Esophagus muscularis mucosa (tissue), 3 donors: ENCODE measurements around the gene BTBD16.

ENCODE experiments used
- POLR2A ChIP-seq: fragments of 450-650 bp; IDR thresholded peaks from one replicate; pipeline ENCODE4 v1.6.1; 2017; ENCODE audit warnings: antibody characterized with exemption, moderate library complexity, mild to moderate bottlenecking, low read depth
- TF ChIP-seq, protein P1 (sequence below), 3 experiments: fragments of 200-600 bp in 2 of 3; fragments of 450-650 bp in 1 of 3; sonication (generic) in 2 of 3; IDR thresholded peaks; one replicate each; pipeline ENCODE4 v1.5.1; 2017 to 2019; ENCODE audit warnings: antibody characterized with exemption in 3 of 3, mild to moderate bottlenecking in 2 of 3, moderate library complexity in 1 of 3

DNA sequence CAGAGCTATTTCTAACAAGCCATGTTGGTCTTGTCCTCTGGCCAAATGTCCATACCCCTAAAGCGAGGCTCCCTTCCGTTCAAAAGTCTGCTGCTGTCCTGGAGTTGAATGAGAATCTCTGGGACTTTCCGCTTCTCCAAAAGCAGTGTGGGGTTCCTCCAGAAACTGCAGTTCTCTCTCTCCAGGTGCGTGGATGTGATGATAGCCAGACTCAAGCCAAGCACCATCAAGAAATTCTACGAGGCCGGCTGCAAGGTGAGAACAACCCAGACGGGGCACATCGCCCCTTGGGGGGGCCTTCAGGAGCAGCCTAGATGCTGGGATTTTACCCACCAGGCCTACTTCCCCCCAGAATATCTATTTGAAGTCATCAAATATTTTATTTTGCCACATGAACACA is 26.5 kb downstream of the BTBD16 start:
- no peak for TF ChIP-seq POLR2A
- TF ChIP-seq, protein P1, sequence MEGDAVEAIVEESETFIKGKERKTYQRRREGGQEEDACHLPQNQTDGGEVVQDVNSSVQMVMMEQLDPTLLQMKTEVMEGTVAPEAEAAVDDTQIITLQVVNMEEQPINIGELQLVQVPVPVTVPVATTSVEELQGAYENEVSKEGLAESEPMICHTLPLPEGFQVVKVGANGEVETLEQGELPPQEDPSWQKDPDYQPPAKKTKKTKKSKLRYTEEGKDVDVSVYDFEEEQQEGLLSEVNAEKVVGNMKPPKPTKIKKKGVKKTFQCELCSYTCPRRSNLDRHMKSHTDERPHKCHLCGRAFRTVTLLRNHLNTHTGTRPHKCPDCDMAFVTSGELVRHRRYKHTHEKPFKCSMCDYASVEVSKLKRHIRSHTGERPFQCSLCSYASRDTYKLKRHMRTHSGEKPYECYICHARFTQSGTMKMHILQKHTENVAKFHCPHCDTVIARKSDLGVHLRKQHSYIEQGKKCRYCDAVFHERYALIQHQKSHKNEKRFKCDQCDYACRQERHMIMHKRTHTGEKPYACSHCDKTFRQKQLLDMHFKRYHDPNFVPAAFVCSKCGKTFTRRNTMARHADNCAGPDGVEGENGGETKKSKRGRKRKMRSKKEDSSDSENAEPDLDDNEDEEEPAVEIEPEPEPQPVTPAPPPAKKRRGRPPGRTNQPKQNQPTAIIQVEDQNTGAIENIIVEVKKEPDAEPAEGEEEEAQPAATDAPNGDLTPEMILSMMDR (IDR thresholded peaks at IDR 0.05) = no peak
